Ascending aorta (tissue), 2 donors: ENCODE results near the gene CYP27C1. TPM values are rescaled to one million over a fixed set of nuclear protein-coding genes. Genes with fewer than 3 reads are reported as not detected.

Experiments
- DNase-seq, 2 donors: peaks; one replicate each; pipeline ENCODE4 v3.0.0-alpha.2; 2019; ENCODE audit warnings: low spot score in 2 of 2
- H3K27ac ChIP-seq, 2 donors: fragments of 200-600 bp; sonication (generic); one replicate each; pipeline ENCODE4 v1.5.1; 2016 to 2017; ENCODE audit warnings: mild to moderate bottlenecking in 1 of 2
- H3K27me3 ChIP-seq: fragments of 200-600 bp; sonication (generic); one replicate; pipeline ENCODE4 v1.5.1; 2017
- H3K36me3 ChIP-seq, 2 donors: fragments of 200-600 bp; sonication (generic); one replicate each; pipeline ENCODE4 v1.5.1; 2016
- H3K4me1 ChIP-seq, 2 donors: fragments of 200-600 bp; sonication (generic); one replicate each; pipeline ENCODE4 v1.5.1; 2016 to 2017; ENCODE audit warnings: mild to moderate bottlenecking in 1 of 2
- H3K4me3 ChIP-seq, 2 donors: fragments of 200-600 bp; sonication (generic); one replicate each; pipeline ENCODE4 v1.5.1; 2016 to 2017; ENCODE audit warnings: mild to moderate bottlenecking in 1 of 2
- H3K9me3 ChIP-seq, 2 donors: fragments of 200-600 bp; sonication (generic); one replicate each; pipeline ENCODE4 v1.5.1; 2016
- CTCF ChIP-seq, 3 experiments: fragments of 200-600 bp in 2 of 3; fragments of 450-650 bp in 1 of 3; sonication (generic) in 2 of 3; IDR thresholded peaks; one replicate each; pipeline ENCODE4 v1.5.1; 2016 to 2019; ENCODE audit warnings: antibody characterized with exemption in 3 of 3, mild to moderate bottlenecking in 1 of 3, moderate library complexity in 1 of 3
- intact Hi-C: fragments of 100-400 bp; cut with DNase I; formaldehyde crosslinking; loops from one replicate; pipeline ENCODE4 v1.15.1; 2023
- total RNA-seq: library from RNA; depleted of rRNA; stranded (reverse); fragments of >200 nt; gene quantifications from one replicate; pipeline ENCODE4 v1.1.0, GENCODE V29; 2016

Gene CYP27C1
- total RNA-seq, 1 donor from 2014 or later, result not detected

- no peak for TF ChIP-seq CTCF (IDR thresholded peaks at IDR 0.05)
- Histone ChIP-seq H3K27me3 (no peaks in the 10 kb centered on the region), H3K36me3 (no peaks in the 10 kb centered on the region), H3K9me3 (no peaks in the 10 kb centered on the region), H3K4me1 (peaks cover 2 to 4% of the 10 kb centered on the region in 2 donors), H3K27ac (no peak overlapping the region), H3K4me3 (no peak overlapping the region)
- intact Hi-C loops, result no loop called here
- DNase-seq, result no peak
These were observed 22.4 kb downstream of the CYP27C1 start for GRCh38 chr2:127197475-127198385.

- Histone ChIP-seq H3K27me3 (no peaks in the 10 kb centered on the region), H3K36me3 (no peaks in the 10 kb centered on the region), H3K4me3 (no peak overlapping the region), H3K9me3 (no peaks in the 10 kb centered on the region), H3K4me1 (peaks cover 2 to 4% of the 10 kb centered on the region in 2 donors), H3K27ac (no peak overlapping the region)
- DNase-seq, result no peak
- no peak for TF ChIP-seq CTCF (IDR thresholded peaks at IDR 0.05)
- intact Hi-C loops, result no loop called here
These were observed 23.1 kb downstream of the CYP27C1 start for GRCh38 chr2:127196998-127197397.

GRCh38 chr2:127196549-127196948, 23.6 kb downstream of the CYP27C1 start:
- H3K27ac ChIP-seq, result no peak overlapping the region
- TF ChIP-seq CTCF (IDR thresholded peaks at IDR 0.05), result no peak
- no peak overlapping the region for H3K4me3 ChIP-seq
- no peak for DNase-seq
- intact Hi-C loops, result no loop called here
- H3K36me3 ChIP-seq, result no peaks in the 10 kb centered on the region
- peaks cover 2 to 4% of the 10 kb centered on the region in 2 donors for H3K4me1 ChIP-seq
- no peaks in the 10 kb centered on the region for H3K9me3 ChIP-seq
- H3K27me3 ChIP-seq, result no peaks in the 10 kb centered on the region

- intact Hi-C loops, result no loop called here
- Histone ChIP-seq H3K27me3 (no peaks in the 10 kb centered on the region), H3K4me1 (peaks cover 2 to 4% of the 10 kb centered on the region in 2 donors), H3K9me3 (no peaks in the 10 kb centered on the region), H3K27ac (no peak overlapping the region), H3K36me3 (no peaks in the 10 kb centered on the region), H3K4me3 (no peak overlapping the region)
- no peak for TF ChIP-seq CTCF (IDR thresholded peaks at IDR 0.05)
- DNase-seq, result no peak
These were observed 24.7 kb downstream of the CYP27C1 start for GRCh38 chr2:127195140-127196074.

GRCh38 chr2:127194447-127194846, 25.7 kb downstream of the CYP27C1 start:
- TF ChIP-seq CTCF (IDR thresholded peaks at IDR 0.05), result no peak
- H3K4me1 ChIP-seq, result peaks cover 2 to 4% of the 10 kb centered on the region in 2 donors
- intact Hi-C loops, result no loop called here
- H3K27ac ChIP-seq, result no peak overlapping the region
- H3K9me3 ChIP-seq, result no peaks in the 10 kb centered on the region
- DNase-seq, result no peak
- H3K36me3 ChIP-seq, result no peaks in the 10 kb centered on the region
- H3K4me3 ChIP-seq, result no peak overlapping the region
- H3K27me3 ChIP-seq, result no peaks in the 10 kb centered on the region
